SK-N-SH treated with all-trans-retinoic acid at 6 μM for 48 hours (cell line): ENCODE data around the gene MORC1.

Source experiments
- ATAC-seq: fragments of 200-7000 bp; cut with Tn5 transposase; 3 replicates; pipeline ENCODE4 v1.9.1; 2020; ENCODE audit warnings: mild to moderate bottlenecking, moderate library complexity
- BACH2 ChIP-seq: fragments of 250-450 bp; sonication (Bioruptor Pico); IDR thresholded peaks from 2 replicates; pipeline ENCODE4 v1.9.0; 2021; ENCODE audit warnings: mild to moderate bottlenecking, borderline replicate concordance
- CSDC2 ChIP-seq: fragments of 250-450 bp; sonication (Bioruptor Pico); IDR thresholded peaks from 2 replicates; pipeline ENCODE4 v1.5.0; 2020; ENCODE audit warnings: mild to moderate bottlenecking, moderate library complexity
- ESRRG ChIP-seq: fragments of 250-450 bp; sonication (Bioruptor Pico); IDR thresholded peaks from 2 replicates; pipeline ENCODE4 v1.6.1; 2021; ENCODE audit warnings: mild to moderate bottlenecking
- GLIS3 ChIP-seq: fragments of 250-450 bp; sonication (Bioruptor Pico); IDR thresholded peaks from 2 replicates; pipeline ENCODE4 v1.5.0; 2020; ENCODE audit warnings: mild to moderate bottlenecking, moderate library complexity
- ISL1 ChIP-seq: fragments of 250-450 bp; sonication (Bioruptor Pico); IDR thresholded peaks from 2 replicates; pipeline ENCODE4 v2.1.2; 2022; ENCODE audit warnings: mild to moderate bottlenecking, moderate library complexity
- OSR1 ChIP-seq: fragments of 250-450 bp; sonication (Bioruptor Pico); IDR thresholded peaks from 2 replicates; pipeline ENCODE4 v1.8.0; 2022; ENCODE audit warnings: moderate library complexity, mild to moderate bottlenecking, inconsistent platforms
- PPARA ChIP-seq: fragments of 250-450 bp; sonication (Bioruptor Pico); IDR thresholded peaks from 2 replicates; pipeline ENCODE4 v1.5.0; 2020; ENCODE audit warnings: mild to moderate bottlenecking, borderline replicate concordance
- SNAI2 ChIP-seq: fragments of 250-450 bp; sonication (Bioruptor Pico); IDR thresholded peaks from 2 replicates; pipeline ENCODE4 v1.5.0; 2020; ENCODE audit warnings: mild to moderate bottlenecking, moderate library complexity
- TCF4 ChIP-seq: fragments of 250-450 bp; sonication (Bioruptor Pico); IDR thresholded peaks from 2 replicates; pipeline ENCODE4 v1.8.0; 2021; ENCODE audit warnings: mild to moderate bottlenecking, moderate library complexity, borderline replicate concordance
- TOX ChIP-seq: fragments of 250-450 bp; sonication (Bioruptor Pico); IDR thresholded peaks from 2 replicates; pipeline ENCODE4 v1.8.0; 2021; ENCODE audit warnings: mild to moderate bottlenecking, moderate library complexity, borderline replicate concordance
- ZC3H10 ChIP-seq: fragments of 250-450 bp; sonication (Bioruptor Pico); IDR thresholded peaks from 2 replicates; pipeline ENCODE4 v1.5.1; 2021; ENCODE audit warnings: mild to moderate bottlenecking, moderate library complexity
- ZFP3 ChIP-seq: fragments of 250-450 bp; sonication (Bioruptor Pico); IDR thresholded peaks from 2 replicates; pipeline ENCODE4 v1.5.0; 2020; ENCODE audit warnings: mild to moderate bottlenecking, moderate library complexity
- ZFP30 ChIP-seq: fragments of 450-650 bp; formaldehyde crosslinking; IDR thresholded peaks from 2 replicates; pipeline ENCODE4 v1.5.0; 2022; ENCODE audit warnings: mild to moderate bottlenecking, moderate library complexity
- ZNF565 ChIP-seq: fragments of 450-650 bp; formaldehyde crosslinking; conservative IDR thresholded peaks from 2 replicates; pipeline ENCODE4 v1.5.0; 2020; ENCODE audit warnings: low read depth, mild to moderate bottlenecking, moderate library complexity
- ZNF70 ChIP-seq: fragments of 450-650 bp; formaldehyde crosslinking; IDR thresholded peaks from 2 replicates; pipeline ENCODE4 v1.5.0; 2020; ENCODE audit warnings: mild to moderate bottlenecking, moderate library complexity
- ZNF8 ChIP-seq: fragments of 450-650 bp; formaldehyde crosslinking; IDR thresholded peaks from 2 replicates; pipeline ENCODE4 v1.5.0; 2020; ENCODE audit warnings: mild to moderate bottlenecking, moderate library complexity
- TF ChIP-seq, protein P1 (sequence below): fragments of 250-450 bp; sonication (Bioruptor Pico); IDR thresholded peaks from 2 replicates; pipeline ENCODE4 v1.8.0; 2020; ENCODE audit warnings: mild to moderate bottlenecking, moderate library complexity, borderline replicate concordance
- TF ChIP-seq, protein P2 (sequence below): fragments of 250-450 bp; sonication (Bioruptor Pico); IDR thresholded peaks from 2 replicates; pipeline ENCODE4 v1.5.0; 2020; ENCODE audit warnings: mild to moderate bottlenecking, moderate library complexity
- TF ChIP-seq, protein P3 (sequence below): fragments of 250-450 bp; sonication (Bioruptor Pico); IDR thresholded peaks from 2 replicates; pipeline ENCODE4 v1.5.1; 2020; ENCODE audit warnings: low read depth, mild to moderate bottlenecking, moderate library complexity
- TF ChIP-seq, protein P4 (sequence below): fragments of 250-450 bp; sonication (Bioruptor Pico); IDR thresholded peaks from 2 replicates; pipeline ENCODE4 v1.5.1; 2021; ENCODE audit warnings: mild to moderate bottlenecking, moderate library complexity

Gene MORC1

DNA sequence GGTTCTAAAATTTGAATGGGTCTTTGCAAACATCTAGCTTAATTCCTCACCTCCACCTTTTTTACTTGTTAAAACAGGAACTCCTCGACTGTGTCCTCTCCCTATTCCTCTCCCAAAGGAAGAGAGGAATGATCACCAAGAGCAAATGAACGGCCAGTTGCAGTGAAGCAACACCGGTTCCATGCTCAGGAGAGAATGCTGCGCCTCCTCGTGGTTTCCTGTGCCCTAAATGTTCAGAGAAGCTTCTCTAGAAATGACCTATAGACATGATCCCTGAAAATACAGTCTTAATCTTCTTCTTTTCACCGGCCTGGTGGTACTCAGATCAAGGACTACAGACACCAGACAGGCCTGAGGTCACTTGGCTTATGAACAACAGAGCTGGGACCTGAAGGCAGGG lies 99.1 kb downstream of the MORC1 start:
- TF ChIP-seq SNAI2 (CRISPR knock-in tag), result no peak
- TF ChIP-seq PPARA (CRISPR knock-in tag), result no peak
- no peak for TF ChIP-seq ZFP30 (CRISPR knock-in tag)
- TF ChIP-seq BACH2 (CRISPR knock-in tag), result no peak
- no peak for ATAC-seq

DNA sequence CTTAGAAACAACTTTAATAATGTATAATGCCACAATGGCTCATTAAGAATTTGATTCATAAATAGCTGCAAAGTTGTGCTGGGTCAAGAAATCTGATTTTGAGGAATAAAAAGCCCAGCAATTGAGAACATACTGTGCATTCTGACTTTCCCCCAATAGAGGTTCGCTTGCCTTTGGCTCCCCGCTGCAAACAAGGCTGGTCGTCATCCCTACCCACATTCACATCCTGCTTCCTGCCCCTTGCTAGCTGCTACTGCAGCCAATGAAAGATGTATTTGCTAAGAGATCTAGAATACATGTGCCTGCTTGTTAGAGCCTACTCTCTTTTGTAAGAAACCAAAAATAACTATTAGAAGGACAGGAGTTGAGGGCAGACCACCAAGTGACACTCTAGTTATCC lies 112.5 kb downstream of the MORC1 start:
- TF ChIP-seq ESRRG, result no peak
- no peak for TF ChIP-seq PPARA (CRISPR knock-in tag)
- no peak for TF ChIP-seq ZNF565
- TF ChIP-seq, protein P1, sequence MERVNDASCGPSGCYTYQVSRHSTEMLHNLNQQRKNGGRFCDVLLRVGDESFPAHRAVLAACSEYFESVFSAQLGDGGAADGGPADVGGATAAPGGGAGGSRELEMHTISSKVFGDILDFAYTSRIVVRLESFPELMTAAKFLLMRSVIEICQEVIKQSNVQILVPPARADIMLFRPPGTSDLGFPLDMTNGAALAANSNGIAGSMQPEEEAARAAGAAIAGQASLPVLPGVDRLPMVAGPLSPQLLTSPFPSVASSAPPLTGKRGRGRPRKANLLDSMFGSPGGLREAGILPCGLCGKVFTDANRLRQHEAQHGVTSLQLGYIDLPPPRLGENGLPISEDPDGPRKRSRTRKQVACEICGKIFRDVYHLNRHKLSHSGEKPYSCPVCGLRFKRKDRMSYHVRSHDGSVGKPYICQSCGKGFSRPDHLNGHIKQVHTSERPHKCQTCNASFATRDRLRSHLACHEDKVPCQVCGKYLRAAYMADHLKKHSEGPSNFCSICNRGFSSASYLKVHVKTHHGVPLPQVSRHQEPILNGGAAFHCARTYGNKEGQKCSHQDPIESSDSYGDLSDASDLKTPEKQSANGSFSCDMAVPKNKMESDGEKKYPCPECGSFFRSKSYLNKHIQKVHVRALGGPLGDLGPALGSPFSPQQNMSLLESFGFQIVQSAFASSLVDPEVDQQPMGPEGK, result no peak
- TF ChIP-seq OSR1, result no peak
- TF ChIP-seq SNAI2 (CRISPR knock-in tag), result no peak
- no peak for TF ChIP-seq ZNF70 (CRISPR knock-in tag)
- TF ChIP-seq TCF4 (CRISPR knock-in tag), result no peak
- TF ChIP-seq ISL1 (CRISPR knock-in tag), result no peak
- ATAC-seq, result no peak

DNA sequence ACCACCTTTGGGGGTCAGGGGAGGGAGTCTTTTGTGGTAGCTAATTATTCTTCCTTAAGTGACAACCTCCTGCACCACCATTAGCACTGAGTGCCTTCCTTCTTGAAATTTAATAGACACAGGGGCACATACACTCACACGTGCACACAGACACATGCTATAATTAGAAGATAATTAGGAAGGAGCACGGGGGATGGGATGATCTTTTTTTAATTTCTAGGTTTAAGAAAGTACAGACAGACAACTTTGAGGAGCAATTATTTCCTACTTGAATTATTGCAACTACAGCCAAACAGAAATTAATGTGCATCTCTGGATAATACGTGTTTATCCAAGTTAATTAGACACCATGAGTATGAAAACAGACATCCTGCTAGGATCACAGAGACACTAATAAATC lies 119.5 kb downstream of the MORC1 start:
- ATAC-seq, result no peak
- no peak for TF ChIP-seq GLIS3 (CRISPR knock-in tag)
- TF ChIP-seq, protein P2, sequence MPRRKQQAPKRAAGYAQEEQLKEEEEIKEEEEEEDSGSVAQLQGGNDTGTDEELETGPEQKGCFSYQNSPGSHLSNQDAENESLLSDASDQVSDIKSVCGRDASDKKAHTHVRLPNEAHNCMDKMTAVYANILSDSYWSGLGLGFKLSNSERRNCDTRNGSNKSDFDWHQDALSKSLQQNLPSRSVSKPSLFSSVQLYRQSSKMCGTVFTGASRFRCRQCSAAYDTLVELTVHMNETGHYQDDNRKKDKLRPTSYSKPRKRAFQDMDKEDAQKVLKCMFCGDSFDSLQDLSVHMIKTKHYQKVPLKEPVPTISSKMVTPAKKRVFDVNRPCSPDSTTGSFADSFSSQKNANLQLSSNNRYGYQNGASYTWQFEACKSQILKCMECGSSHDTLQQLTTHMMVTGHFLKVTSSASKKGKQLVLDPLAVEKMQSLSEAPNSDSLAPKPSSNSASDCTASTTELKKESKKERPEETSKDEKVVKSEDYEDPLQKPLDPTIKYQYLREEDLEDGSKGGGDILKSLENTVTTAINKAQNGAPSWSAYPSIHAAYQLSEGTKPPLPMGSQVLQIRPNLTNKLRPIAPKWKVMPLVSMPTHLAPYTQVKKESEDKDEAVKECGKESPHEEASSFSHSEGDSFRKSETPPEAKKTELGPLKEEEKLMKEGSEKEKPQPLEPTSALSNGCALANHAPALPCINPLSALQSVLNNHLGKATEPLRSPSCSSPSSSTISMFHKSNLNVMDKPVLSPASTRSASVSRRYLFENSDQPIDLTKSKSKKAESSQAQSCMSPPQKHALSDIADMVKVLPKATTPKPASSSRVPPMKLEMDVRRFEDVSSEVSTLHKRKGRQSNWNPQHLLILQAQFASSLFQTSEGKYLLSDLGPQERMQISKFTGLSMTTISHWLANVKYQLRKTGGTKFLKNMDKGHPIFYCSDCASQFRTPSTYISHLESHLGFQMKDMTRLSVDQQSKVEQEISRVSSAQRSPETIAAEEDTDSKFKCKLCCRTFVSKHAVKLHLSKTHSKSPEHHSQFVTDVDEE (CRISPR knock-in tag), result no peak
- TF ChIP-seq, all 23 proteins: peak for 0

DNA sequence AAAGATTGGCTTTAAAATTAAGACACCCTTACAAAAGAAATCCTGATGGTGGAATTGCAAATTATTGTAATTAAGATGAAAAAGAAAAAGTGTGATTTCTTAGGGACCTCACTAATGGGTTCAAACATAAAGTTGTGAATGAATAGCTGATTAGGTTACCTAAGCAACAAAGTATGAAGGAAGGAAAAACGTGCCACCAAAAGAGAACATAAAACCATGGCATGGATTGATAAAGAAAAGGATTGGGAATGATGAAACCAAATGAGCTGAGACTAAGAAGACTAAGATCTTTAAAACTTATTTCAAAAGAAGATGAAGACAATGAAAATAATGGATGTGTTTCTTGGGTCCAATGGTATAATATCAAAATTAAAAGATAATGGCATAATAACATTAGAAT lies 132.1 kb downstream of the MORC1 start:
- no peak for ATAC-seq
- TF ChIP-seq, protein P3, sequence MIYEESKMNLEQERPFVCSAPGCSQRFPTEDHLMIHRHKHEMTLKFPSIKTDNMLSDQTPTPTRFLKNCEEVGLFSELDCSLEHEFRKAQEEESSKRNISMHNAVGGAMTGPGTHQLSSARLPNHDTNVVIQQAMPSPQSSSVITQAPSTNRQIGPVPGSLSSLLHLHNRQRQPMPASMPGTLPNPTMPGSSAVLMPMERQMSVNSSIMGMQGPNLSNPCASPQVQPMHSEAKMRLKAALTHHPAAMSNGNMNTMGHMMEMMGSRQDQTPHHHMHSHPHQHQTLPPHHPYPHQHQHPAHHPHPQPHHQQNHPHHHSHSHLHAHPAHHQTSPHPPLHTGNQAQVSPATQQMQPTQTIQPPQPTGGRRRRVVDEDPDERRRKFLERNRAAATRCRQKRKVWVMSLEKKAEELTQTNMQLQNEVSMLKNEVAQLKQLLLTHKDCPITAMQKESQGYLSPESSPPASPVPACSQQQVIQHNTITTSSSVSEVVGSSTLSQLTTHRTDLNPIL (CRISPR knock-in tag), result no peak
- TF ChIP-seq OSR1 (no peak), ZFP30 (CRISPR knock-in tag) (no peak), SNAI2 (CRISPR knock-in tag) (no peak), CSDC2 (CRISPR knock-in tag) (no peak)

DNA sequence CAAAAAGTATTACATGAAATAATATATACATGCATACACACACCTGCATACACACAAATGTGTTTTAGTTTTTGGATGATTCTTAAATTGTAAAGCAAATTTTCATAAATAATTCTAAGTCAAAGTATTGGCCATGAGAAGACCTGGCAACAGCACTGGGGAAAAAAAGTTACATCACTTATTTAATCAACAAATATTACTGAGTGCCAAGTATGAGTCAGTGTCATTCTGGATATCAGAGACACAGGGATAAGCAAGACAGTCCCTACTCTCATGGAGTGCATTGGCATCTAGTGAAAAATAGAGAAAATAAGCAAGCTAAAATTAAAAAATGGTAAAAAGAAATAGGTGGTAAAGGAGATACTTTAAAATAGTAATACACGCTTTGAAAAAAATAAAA lies 134.9 kb downstream of the MORC1 start:
- TF ChIP-seq ZFP3, result no peak
- TF ChIP-seq ZC3H10 (CRISPR knock-in tag), result no peak
- TF ChIP-seq ZFP30 (CRISPR knock-in tag), result no peak
- TF ChIP-seq, protein P4, sequence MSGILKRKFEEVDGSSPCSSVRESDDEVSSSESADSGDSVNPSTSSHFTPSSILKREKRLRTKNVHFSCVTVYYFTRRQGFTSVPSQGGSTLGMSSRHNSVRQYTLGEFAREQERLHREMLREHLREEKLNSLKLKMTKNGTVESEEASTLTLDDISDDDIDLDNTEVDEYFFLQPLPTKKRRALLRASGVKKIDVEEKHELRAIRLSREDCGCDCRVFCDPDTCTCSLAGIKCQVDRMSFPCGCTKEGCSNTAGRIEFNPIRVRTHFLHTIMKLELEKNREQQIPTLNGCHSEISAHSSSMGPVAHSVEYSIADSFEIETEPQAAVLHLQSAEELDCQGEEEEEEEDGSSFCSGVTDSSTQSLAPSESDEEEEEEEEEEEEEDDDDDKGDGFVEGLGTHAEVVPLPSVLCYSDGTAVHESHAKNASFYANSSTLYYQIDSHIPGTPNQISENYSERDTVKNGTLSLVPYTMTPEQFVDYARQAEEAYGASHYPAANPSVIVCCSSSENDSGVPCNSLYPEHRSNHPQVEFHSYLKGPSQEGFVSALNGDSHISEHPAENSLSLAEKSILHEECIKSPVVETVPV (CRISPR knock-in tag), result no peak
- no peak for ATAC-seq

DNA sequence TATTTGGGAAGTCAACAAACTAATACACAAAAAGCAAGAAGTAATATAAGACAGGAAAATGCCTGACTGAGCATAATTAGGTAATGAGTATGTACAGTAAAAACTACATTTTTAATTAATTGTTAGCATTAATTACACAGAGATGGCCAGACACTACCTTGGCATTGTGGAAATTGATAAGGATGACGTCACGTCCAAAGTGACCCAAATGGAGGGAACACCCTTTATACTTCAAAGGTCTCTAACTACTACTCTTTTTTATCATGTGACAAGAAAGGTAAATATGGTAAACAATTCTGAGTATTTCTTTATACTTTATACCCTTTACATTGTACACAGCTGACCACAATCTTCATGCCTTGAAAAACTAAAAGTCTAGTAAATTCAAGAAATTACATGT lies 141.9 kb downstream of the MORC1 start:
- ATAC-seq, result no peak
- TF ChIP-seq PPARA (CRISPR knock-in tag), result no peak
- TF ChIP-seq ZNF8, result no peak
- TF ChIP-seq BACH2 (CRISPR knock-in tag), result no peak
- TF ChIP-seq ISL1 (CRISPR knock-in tag), result no peak
- TF ChIP-seq, protein P3 (CRISPR knock-in tag), result no peak
- TF ChIP-seq GLIS3 (CRISPR knock-in tag), result no peak
- no peak for TF ChIP-seq TOX (CRISPR knock-in tag)
- TF ChIP-seq, protein P2 (CRISPR knock-in tag), result no peak
- no peak for TF ChIP-seq ZFP30 (CRISPR knock-in tag)
- no peak for TF ChIP-seq ESRRG
- TF ChIP-seq SNAI2 (CRISPR knock-in tag), result no peak
